OCI-LY7 (cell line): ENCODE data around the gene ANKRD22.

Experiments used
- CTCF ChIP-seq: fragments of 200-600 bp; sonication (generic); conservative IDR thresholded peaks from 2 replicates; pipeline ENCODE4 v1.5.1; 2014; ENCODE audit warnings: mild to moderate bottlenecking, antibody characterized with exemption, low read length, moderate library complexity, mixed read lengths
- EZH2phosphoT487 ChIP-seq: fragments of 200-600 bp; sonication (generic); IDR thresholded peaks from 2 replicates; pipeline ENCODE4 v1.6.1; 2018; ENCODE audit warnings: low read depth, borderline replicate concordance, mild to moderate bottlenecking, mixed run types, antibody characterized with exemption, low read length, moderate library complexity, mixed read lengths

DNA sequence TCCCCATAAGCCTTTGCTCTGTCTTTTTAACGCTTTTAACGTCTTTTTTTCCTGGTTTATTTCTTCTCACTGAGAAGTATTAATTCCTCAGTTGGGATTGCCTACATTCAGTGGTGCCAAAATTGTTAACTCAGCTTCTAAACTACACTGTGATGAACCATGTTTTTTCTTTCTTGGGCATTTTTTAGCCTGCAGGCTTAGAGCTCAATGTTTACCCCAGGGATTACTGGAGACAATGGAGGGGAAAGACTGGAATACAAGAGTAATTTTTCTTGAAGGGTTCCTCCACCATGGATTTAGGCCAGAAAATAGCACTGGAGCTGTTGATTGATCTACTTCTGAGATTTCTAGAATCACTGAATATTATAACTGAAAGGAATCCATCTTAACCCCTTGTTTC lies 48.2 kb upstream of the ANKRD22 start:
- TF ChIP-seq CTCF: no peak
- TF ChIP-seq EZH2phosphoT487: no peak
